Measurements from ENCODE around the gene RNF169.
A peak's percentile ranks its signal among the peaks of the same experiment; 100 is the strongest.

RNF169 gene

DNA sequence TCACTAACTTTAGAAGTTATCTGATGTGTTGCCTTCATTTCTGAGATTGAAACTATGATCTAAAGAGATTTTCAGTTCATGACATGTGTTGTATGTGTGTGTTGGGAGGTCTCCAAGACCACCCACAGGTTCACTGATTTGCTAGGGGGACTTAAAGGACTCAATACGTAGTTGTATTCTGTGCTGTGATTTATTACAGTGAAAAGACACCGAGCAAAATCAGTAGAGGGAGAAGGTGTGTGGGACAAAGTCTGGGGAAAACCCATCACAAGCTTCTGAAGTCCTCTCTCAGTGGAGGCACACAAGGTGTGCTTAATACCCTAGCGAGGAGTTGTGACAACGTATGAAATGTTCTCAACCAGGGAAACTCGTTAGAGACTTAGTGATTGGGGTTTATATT lies 35.6 kb downstream of the RNF169 start:
- peak; percentile 61 for ATAC-seq (replicated peaks)
- peak overlapping the region in 1 of 2 donors; percentile 62 for H3K27ac Mint-ChIP-seq
- H3K9me3 Mint-ChIP-seq: no peaks in the 10 kb centered on the region
- H3K27me3 Mint-ChIP-seq: no peaks in the 10 kb centered on the region
- H3K4me1 Mint-ChIP-seq (ENCODE audit: low read depth in 2 of 2): peaks cover 22 to 36% of the 10 kb centered on the region in 2 donors
- no peak for DNase-seq
- peaks cover 2% of the 10 kb centered on the region for H3K36me3 Mint-ChIP-seq (ENCODE audit: insufficient read depth)
- H3K4me3 Mint-ChIP-seq: peak overlapping the region; percentile 64 to 70

DNA sequence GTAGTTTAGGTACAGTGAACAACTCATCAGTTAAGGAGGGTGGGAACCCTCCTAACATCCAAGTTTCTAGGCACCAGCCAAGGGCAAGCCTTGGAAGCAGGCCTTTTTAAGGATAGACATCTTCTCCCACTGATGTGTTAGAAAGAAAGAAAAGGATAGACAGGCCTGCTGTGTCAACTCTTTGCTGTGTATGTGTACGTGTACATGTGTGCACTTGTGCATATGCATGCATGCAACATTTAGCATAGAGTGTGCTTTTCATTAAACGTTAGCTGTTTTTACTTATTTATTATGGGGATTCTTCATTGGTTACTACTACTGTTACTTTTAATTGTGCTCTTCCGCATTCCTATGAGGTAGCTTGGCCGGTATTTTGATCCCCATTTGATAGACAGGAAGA lies 36.1 kb downstream of the RNF169 start:
- Mint-ChIP-seq H3K36me3 (ENCODE audit: insufficient read depth) (peaks cover 2% of the 10 kb centered on the region), H3K27ac (peak overlapping the region in 1 of 2 donors; percentile 62), H3K4me3 (peak overlapping the region in 1 of 2 donors; percentile 70), H3K9me3 (no peaks in the 10 kb centered on the region), H3K27me3 (no peaks in the 10 kb centered on the region), H3K4me1 (ENCODE audit: low read depth in 2 of 2) (peaks cover 23 to 41% of the 10 kb centered on the region in 2 donors)
- DNase-seq (no peak), ATAC-seq (replicated peaks) (no peak)

DNA sequence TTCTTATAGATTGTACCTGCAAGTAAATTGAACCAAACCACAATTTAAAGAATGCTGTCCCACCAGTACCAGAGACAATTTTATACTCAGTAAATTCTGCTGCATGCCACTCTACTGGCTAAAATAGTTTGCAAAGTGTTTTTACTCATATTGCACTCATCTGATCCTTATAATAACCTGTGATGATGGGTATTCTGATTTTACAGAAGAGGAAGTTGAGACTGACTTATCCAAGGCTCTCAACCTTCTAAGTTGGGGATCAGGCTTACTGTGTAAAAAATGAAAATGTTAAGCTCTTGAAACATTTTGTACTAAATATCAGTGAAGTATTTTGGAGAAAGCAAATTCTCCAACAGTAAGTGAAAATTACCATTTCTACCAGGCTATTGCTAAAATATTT lies 37.9 kb downstream of the RNF169 start:
- ATAC-seq (replicated peaks) (no peak), DNase-seq (no peak)
- Mint-ChIP-seq H3K27me3 (no peaks in the 10 kb centered on the region), H3K36me3 (ENCODE audit: insufficient read depth) (peaks cover 9% of the 10 kb centered on the region), H3K4me3 (no peak overlapping the region), H3K9me3 (no peaks in the 10 kb centered on the region), H3K4me1 (ENCODE audit: low read depth in 2 of 2) (peaks cover 23 to 41% of the 10 kb centered on the region in 2 donors), H3K27ac (peak overlapping the region in 1 of 2 donors; percentile 81)

DNA sequence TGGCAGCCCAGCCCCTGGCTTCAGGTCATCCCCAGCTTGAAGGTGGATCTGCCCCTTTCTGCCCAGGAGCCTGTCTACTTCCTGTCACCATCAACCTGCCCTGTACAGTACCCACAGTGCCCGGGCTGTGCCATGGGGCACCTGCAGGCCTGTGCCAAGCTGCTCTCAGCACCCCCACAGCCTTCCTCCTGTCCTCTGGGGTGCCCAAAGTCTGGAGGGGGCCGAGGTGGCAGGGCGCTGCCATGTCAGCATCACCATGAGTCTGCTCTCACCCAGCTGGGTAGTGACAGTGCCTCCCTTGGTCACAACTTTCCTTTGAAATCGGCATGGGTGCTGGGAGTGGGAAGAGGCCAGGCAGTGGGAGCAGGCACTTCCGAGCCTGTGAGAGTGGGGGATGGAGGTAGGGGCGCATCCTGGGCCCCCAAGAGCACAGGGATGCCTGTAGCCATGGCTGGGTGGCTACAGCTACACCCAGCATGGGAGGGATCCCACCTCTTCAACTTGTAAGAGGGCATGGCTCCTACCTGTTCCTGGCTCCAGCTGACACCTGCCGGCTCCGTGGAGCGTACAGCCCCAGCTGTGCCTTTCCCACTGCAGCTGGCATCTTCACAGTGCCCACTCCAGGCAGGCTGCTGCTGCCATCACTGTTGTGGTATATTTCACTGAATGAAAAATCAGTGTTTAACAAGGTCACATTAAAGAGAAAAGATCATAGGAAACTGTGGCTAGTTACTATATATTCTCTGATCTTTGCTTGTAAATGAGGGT lies 42.9 kb downstream of the RNF169 start:
- no peak overlapping the region for H3K4me3 Mint-ChIP-seq
- peak overlapping the region in 1 of 2 donors; percentile 57 for H3K27ac Mint-ChIP-seq
- H3K4me1 Mint-ChIP-seq (ENCODE audit: low read depth in 2 of 2): peaks cover 6 to 27% of the 10 kb centered on the region in 2 donors

DNA sequence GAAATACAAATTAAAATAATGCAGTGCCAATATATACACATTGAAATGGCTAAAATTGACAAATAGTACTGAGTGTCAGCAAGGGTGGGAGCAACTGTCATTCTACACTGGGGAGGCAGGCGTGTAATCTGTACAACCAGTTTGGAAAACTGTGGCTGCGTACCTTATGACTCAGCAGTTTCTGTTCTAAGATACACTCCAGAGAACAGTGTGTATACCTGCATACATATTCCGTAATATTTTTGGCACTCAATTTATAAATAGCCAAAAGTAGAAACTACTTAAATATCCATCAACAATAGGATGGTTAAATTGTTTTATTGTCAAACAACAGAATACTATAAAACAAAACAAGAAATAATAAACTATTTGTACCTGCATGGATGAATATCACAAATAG lies 57.6 kb downstream of the RNF169 start:
- Mint-ChIP-seq H3K27me3 (no peaks in the 10 kb centered on the region), H3K9me3 (no peaks in the 10 kb centered on the region), H3K4me3 (no peak overlapping the region), H3K27ac (no peak overlapping the region), H3K4me1 (ENCODE audit: low read depth in 2 of 2) (peaks cover 12 to 48% of the 10 kb centered on the region in 2 donors), H3K36me3 (ENCODE audit: insufficient read depth) (no peaks in the 10 kb centered on the region)
- no peak for ATAC-seq (replicated peaks)
- no peak for DNase-seq

More for the DNA sequence above, 42.9 kb downstream of the RNF169 start:
- ATAC-seq (replicated peaks): no peak
- H3K36me3 Mint-ChIP-seq (ENCODE audit: insufficient read depth): peaks cover 11% of the 10 kb centered on the region
- H3K9me3 Mint-ChIP-seq: no peaks in the 10 kb centered on the region
- H3K27me3 Mint-ChIP-seq: no peaks in the 10 kb centered on the region
- no peak for DNase-seq

DNA sequence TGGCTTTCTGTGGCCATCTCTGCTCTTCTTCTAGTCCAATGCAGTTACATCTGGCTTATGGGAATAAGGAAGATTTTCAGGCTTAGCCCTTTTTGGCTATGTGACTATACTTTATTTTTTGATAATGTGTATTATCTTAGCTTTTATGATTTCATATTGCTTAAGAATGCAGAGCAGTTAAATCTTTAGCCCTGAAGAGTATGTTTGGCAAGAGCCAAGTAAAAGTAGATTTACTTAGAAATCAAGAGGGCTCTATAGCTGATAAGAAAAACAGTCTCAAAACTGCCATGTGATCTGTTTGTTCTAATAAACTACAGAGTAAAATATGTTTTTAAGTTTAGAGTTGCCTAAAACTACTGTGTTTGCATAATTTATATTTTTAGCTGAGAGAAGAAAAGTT lies 61.2 kb downstream of the RNF169 start:
- Mint-ChIP-seq H3K27me3 (no peaks in the 10 kb centered on the region), H3K27ac (peak overlapping the region in 1 of 2 donors; percentile 17), H3K4me3 (no peak overlapping the region), H3K9me3 (no peaks in the 10 kb centered on the region), H3K36me3 (ENCODE audit: insufficient read depth) (peaks cover 6% of the 10 kb centered on the region), H3K4me1 (ENCODE audit: low read depth in 2 of 2) (peaks cover 5 to 41% of the 10 kb centered on the region in 2 donors)
- DNase-seq: no peak
- no peak for ATAC-seq (replicated peaks)

DNA sequence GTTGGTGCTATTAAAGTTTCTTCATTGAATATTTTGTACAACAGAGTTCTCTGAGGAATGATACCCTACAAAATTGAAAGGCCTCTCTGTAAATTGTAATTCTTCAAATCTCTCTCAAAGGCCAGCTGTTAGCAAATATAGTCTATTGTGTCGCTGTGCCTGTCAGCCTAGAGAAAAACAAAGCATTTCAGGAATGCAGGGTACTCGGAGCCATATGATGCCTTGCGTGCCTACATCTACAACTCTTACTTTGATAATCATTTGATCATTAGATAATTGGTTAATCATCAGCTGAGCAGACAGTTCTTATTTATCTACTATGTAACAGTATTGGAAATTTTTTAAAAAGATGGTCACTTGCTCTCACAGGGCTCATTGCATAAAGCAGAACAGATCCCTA lies 67.3 kb downstream of the RNF169 start:
- ATAC-seq (replicated peaks): no peak
- no peak overlapping the region for H3K4me3 Mint-ChIP-seq
- H3K27ac Mint-ChIP-seq: peak overlapping the region in 1 of 2 donors; percentile 0
- H3K4me1 Mint-ChIP-seq (ENCODE audit: low read depth in 2 of 2): peaks cover 27 to 55% of the 10 kb centered on the region in 2 donors
- no peaks in the 10 kb centered on the region for H3K9me3 Mint-ChIP-seq
- no peak for DNase-seq
- no peaks in the 10 kb centered on the region for H3K27me3 Mint-ChIP-seq
- peaks cover 13% of the 10 kb centered on the region for H3K36me3 Mint-ChIP-seq (ENCODE audit: insufficient read depth)

DNA sequence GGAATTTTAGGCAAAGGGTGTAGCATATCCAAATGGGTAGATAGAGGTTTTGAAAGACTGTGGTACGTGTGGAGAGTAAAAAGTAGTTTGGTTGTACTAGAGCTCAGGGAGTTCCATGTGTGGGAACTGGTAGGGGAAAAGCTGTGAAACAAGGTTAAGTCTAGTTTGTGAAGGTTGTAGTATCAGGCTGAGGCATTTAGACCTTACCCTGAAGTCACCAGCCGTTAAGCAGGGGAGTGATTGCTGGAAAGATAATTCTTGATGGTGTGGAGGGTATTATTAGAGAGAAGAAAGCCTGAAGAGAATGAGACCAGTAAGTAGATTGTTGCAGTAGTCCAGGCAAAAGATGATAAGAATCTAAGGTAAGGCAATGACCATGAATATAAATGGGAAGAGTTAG lies 68.0 kb downstream of the RNF169 start:
- DNase-seq: no peak
- no peaks in the 10 kb centered on the region for H3K27me3 Mint-ChIP-seq
- peak overlapping the region in 1 of 2 donors; percentile 0 for H3K27ac Mint-ChIP-seq
- peaks cover 28 to 58% of the 10 kb centered on the region in 2 donors for H3K4me1 Mint-ChIP-seq (ENCODE audit: low read depth in 2 of 2)
- no peak overlapping the region for H3K4me3 Mint-ChIP-seq
- peaks cover 13% of the 10 kb centered on the region for H3K36me3 Mint-ChIP-seq (ENCODE audit: insufficient read depth)
- H3K9me3 Mint-ChIP-seq: no peaks in the 10 kb centered on the region
- no peak for ATAC-seq (replicated peaks)

DNA sequence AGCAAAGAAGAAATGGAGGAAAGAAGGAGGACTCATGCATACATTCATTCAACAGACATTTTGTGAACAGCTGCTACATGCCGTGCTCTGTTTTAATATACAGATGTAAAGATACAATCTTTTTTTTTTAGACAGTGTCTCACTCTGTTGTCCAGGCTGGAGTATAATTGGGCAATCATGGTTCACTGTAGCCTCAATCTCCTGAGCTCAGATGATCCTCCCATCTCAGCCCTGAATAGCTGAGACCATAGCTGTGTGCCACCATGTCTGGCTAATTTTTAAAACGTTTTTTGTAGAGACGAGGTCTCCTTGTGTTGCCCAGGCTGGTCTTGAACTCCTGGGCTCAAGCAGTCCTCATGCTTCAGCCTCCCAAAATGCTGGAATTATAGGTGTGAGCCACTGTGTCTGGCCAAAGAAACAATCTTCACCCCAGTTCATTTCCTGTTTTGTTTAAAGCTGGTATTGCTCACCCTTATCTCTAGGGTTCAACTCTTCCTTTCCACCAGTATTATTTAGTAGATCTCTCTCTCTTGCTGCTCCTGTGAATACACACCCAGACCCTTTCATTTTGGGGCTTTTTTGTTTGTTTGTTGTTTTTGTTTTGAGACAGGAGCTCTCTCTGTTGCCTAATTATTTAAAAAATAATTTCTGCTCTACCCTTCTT lies 69.8 kb downstream of the RNF169 start:
- no peaks in the 10 kb centered on the region for H3K9me3 Mint-ChIP-seq
- no peaks in the 10 kb centered on the region for H3K27me3 Mint-ChIP-seq
- H3K36me3 Mint-ChIP-seq (ENCODE audit: insufficient read depth): peaks cover 8% of the 10 kb centered on the region
- peak overlapping the region in 1 of 2 donors; percentile 25 for H3K4me3 Mint-ChIP-seq
- peak overlapping the region; percentile 1 to 61 for H3K27ac Mint-ChIP-seq
- peaks cover 31 to 60% of the 10 kb centered on the region in 2 donors for H3K4me1 Mint-ChIP-seq (ENCODE audit: low read depth in 2 of 2)
- DNase-seq (no peak), ATAC-seq (replicated peaks) (no peak)

DNA sequence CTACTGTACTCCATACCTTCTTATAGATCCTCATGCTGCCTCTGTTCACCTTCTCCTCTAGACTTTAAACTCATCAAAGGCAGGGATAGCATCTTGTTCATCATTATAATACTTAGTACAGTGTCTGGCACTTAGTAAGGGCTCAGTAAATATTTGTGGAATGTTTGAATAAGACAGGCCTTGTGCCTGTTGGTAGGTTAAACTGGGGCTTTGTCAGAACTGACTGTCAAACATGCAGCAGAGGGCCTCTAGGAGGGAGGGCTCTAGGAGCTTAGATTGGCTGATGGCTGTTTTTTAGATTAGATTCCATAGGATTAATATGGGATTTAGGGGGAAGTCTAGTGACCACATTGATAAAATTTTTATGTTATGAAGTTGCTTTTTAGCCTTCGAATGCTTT lies 70.8 kb downstream of the RNF169 start:
- Mint-ChIP-seq H3K4me1 (ENCODE audit: low read depth in 2 of 2) (peaks cover 31 to 64% of the 10 kb centered on the region in 2 donors), H3K27me3 (no peaks in the 10 kb centered on the region), H3K27ac (peak overlapping the region; percentile 1 to 61), H3K9me3 (peaks cover 0 to 6% of the 10 kb centered on the region in 2 donors), H3K4me3 (no peak overlapping the region), H3K36me3 (ENCODE audit: insufficient read depth) (peaks cover 11% of the 10 kb centered on the region)
- ATAC-seq (replicated peaks) (no peak), DNase-seq (no peak)

DNA sequence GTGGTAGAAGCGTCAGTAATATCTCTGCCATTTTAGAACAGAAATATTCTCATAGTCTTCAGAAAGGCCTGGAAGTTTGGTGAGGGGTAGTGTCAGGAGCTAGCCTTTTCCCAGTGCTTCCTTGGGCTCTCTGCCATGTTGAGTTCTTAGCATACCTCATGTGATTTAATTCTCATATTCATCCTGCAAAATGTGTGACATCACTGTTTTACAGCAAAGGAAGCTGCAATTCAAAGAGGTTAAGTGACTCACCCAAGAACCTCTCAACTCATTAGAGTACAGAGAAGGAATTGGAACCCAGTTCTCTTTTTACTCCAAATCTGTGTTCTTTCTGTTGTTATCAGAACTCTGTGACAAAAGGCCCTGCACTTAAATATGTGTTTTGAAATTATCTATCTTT lies 72.1 kb downstream of the RNF169 start:
- DNase-seq: no peak
- ATAC-seq (replicated peaks): peak; percentile 44
- H3K27ac Mint-ChIP-seq: peak overlapping the region in 1 of 2 donors; percentile 61
- peaks cover 16% of the 10 kb centered on the region for H3K36me3 Mint-ChIP-seq (ENCODE audit: insufficient read depth)
- peaks cover 0 to 13% of the 10 kb centered on the region in 2 donors for H3K9me3 Mint-ChIP-seq
- peak overlapping the region in 1 of 2 donors; percentile 37 for H3K4me3 Mint-ChIP-seq
- no peaks in the 10 kb centered on the region for H3K27me3 Mint-ChIP-seq
- H3K4me1 Mint-ChIP-seq (ENCODE audit: low read depth in 2 of 2): peaks cover 31 to 65% of the 10 kb centered on the region in 2 donors

DNA sequence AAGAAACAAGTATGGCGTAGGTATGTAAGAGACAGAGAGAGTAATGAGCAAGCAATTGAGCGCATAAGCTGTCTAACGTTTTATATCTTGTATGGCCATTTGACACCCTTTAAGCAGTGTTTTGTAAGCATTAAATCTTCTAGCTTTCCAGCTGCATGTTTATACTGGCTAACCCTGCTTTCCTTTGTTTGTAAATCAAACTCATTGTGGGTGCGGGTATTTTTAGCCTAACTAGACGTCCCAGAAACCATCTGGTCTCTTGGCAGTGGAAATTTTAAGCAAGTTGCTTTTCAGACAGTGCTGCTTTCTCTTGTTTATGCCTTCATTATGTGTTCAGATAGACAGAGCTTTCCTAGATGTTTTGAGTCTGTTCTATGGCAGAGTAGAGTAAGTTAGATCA lies 73.5 kb downstream of the RNF169 start:
- ATAC-seq (replicated peaks) (peak; percentile 5), DNase-seq (no peak)
- H3K4me1 Mint-ChIP-seq (ENCODE audit: low read depth in 2 of 2): peaks cover 23 to 55% of the 10 kb centered on the region in 2 donors
- peak overlapping the region; percentile 9 to 21 for H3K27ac Mint-ChIP-seq
- H3K27me3 Mint-ChIP-seq: no peaks in the 10 kb centered on the region
- H3K36me3 Mint-ChIP-seq (ENCODE audit: insufficient read depth): peaks cover 12% of the 10 kb centered on the region
- H3K4me3 Mint-ChIP-seq: peak overlapping the region; percentile 0 to 37
- H3K9me3 Mint-ChIP-seq: peaks cover 0 to 13% of the 10 kb centered on the region in 2 donors

DNA sequence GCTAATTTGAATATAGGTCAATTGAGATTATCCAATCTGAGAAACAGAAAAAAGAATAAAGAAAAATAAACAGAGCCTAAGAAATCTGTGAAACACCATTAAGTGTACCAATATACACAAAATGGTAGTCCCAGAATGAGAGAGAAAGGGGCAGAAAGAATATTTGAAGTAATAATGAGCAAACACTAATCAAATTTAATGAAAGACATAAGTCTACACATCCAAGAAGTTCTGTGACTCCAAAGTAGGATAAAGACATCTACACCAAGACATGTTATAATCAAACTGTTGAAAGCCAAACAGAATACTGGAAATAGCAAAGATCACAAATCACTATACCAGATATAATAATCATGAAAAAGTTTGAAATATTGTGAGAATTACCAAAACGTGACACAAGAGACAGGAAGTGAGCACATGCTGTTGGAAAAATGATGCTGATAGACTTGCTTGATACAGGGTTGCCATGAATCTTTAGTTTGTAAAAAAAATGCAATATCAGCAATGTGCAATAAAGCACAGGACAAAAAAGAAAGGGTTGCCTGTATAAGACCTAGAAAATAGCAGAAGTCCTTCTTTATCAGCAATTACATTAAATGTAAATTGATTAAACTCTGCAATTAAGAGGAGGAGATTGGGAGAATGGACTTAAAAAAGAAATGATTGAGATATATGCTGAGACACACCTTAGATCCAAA lies 75.8 kb downstream of the RNF169 start:
- Mint-ChIP-seq H3K36me3 (ENCODE audit: insufficient read depth) (peaks cover 12% of the 10 kb centered on the region), H3K9me3 (peaks cover 0 to 13% of the 10 kb centered on the region in 2 donors), H3K27me3 (no peaks in the 10 kb centered on the region), H3K4me1 (ENCODE audit: low read depth in 2 of 2) (peaks cover 11 to 32% of the 10 kb centered on the region in 2 donors), H3K4me3 (no peak overlapping the region), H3K27ac (no peak overlapping the region)
- DNase-seq (no peak), ATAC-seq (replicated peaks) (no peak)

Measured in effector memory CD8-positive, alpha-beta T cell (primary cell).